Gastrocnemius medialis (tissue), 4 donors: Measurements from ENCODE around the gene MAPK8.

Source experiments
- CTCF ChIP-seq, 5 experiments: fragments of 450-650 bp in 3 of 5; fragments of 200-600 bp in 2 of 5; sonication (generic) in 2 of 5; IDR thresholded peaks in 4 of 5; conservative IDR thresholded peaks in 1 of 5; 1 replicate in 4 of 5; 2 replicates in 1 of 5; pipeline ENCODE4 v1.5.1; 2016 to 2019; ENCODE audit warnings: antibody characterized with exemption in 5 of 5, mild to moderate bottlenecking in 3 of 5, moderate library complexity in 3 of 5
- POLR2A ChIP-seq, 2 donors: fragments of 450-650 bp; IDR thresholded peaks; one replicate each; pipeline ENCODE4 v1.6.1; 2017; ENCODE audit warnings: antibody characterized with exemption in 2 of 2, mild to moderate bottlenecking in 2 of 2, moderate library complexity in 2 of 2

GRCh38 chr10:48266528-48266927 lies 39.9 kb upstream of the MAPK8 start:
- TF ChIP-seq CTCF (IDR thresholded peaks at IDR 0.05 in 4 of 5, conservative IDR thresholded peaks at IDR 0.05 in 1 of 5) (no peak), POLR2A (IDR thresholded peaks at IDR 0.05) (no peak)
